Measurements from ENCODE around the gene DCAF6.
A peak's percentile ranks its signal among the peaks of the same experiment; 100 is the strongest.

DCAF6 gene

DNA sequence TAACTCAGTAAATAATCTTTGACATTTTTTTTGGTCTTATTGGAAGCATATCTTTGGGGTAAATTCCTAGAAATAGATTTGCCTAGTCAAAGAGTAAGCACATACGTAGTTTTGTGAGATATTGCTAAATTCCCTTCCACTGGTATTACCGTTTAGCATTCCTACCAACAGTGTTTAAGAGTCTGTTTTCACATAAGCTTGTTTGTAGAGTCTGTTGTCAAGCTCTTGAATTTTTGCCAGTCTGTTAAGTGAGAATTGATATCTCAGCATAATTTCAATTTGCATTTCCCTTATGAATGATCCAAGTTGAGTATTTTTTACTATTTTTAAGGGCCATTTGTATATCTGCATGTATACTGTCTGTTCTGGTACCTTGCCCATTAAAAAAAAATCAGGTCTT, 37.3 kb downstream of the DCAF6 start:
- Histone ChIP-seq H3K27ac (no peak overlapping the region), H3K27me3 (no peaks in the 10 kb centered on the region), H3K4me3 (ENCODE audit: low read depth in 1 of 2, low read length in 1 of 2) (no peak overlapping the region), H3K4me1 (ENCODE audit: control insufficient read depth in 1 of 2, insufficient read depth in 1 of 2, low read depth in 1 of 2, low read length in 1 of 2) (no peaks in the 10 kb centered on the region), H3K9me3 (no peaks in the 10 kb centered on the region), H3K36me3 (peaks cover 25% of the 10 kb centered on the region)
- TF ChIP-seq, protein P1, sequence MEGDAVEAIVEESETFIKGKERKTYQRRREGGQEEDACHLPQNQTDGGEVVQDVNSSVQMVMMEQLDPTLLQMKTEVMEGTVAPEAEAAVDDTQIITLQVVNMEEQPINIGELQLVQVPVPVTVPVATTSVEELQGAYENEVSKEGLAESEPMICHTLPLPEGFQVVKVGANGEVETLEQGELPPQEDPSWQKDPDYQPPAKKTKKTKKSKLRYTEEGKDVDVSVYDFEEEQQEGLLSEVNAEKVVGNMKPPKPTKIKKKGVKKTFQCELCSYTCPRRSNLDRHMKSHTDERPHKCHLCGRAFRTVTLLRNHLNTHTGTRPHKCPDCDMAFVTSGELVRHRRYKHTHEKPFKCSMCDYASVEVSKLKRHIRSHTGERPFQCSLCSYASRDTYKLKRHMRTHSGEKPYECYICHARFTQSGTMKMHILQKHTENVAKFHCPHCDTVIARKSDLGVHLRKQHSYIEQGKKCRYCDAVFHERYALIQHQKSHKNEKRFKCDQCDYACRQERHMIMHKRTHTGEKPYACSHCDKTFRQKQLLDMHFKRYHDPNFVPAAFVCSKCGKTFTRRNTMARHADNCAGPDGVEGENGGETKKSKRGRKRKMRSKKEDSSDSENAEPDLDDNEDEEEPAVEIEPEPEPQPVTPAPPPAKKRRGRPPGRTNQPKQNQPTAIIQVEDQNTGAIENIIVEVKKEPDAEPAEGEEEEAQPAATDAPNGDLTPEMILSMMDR (IDR thresholded peaks at IDR 0.05) = no peak

DNA sequence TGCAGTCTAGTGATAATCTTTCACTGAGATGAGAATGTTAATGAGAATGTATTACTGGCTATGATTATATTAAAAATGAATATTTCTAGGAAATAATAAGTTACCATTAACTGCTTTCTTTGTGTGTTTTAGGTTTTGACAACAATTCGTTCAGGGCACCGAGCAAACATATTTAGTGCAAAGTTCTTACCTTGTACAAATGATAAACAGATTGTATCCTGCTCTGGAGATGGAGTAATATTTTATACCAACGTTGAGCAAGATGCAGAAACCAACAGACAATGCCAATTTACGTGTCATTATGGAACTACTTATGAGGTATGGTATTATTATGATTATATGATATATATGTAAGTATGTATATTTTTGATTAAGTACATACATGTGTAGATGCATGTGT, 38.2 kb downstream of the DCAF6 start:
- no peaks in the 10 kb centered on the region for H3K27me3 ChIP-seq
- TF ChIP-seq, protein P1 (IDR thresholded peaks at IDR 0.05) = no peak
- peaks cover 29% of the 10 kb centered on the region for H3K36me3 ChIP-seq
- no peaks in the 10 kb centered on the region for H3K9me3 ChIP-seq
- H3K27ac ChIP-seq = no peak overlapping the region
- no peak overlapping the region for H3K4me3 ChIP-seq (ENCODE audit: low read depth in 1 of 2, low read length in 1 of 2)
- H3K4me1 ChIP-seq (ENCODE audit: control insufficient read depth in 1 of 2, insufficient read depth in 1 of 2, low read depth in 1 of 2, low read length in 1 of 2) = no peaks in the 10 kb centered on the region

DNA sequence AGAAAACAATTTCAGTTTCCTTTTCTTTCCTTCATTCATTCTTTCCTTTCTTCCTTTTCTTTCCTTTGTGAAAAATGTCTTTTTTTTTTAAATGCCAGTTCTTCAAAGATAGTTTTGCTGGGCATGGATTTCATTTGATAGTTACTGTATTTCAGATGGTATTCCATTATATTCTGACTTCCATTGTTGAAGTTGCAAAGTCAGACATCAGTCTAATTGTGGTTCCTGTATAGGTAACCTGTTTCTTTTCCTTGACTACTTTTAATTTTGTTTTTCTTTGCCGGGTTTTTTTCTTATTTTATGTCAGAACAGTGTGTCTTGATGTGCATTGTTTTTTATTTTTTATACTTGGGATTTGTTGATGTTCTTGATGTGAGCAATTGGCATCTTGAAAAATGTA, 40.8 kb downstream of the DCAF6 start:
- Histone ChIP-seq H3K4me1 (ENCODE audit: control insufficient read depth in 1 of 2, insufficient read depth in 1 of 2, low read depth in 1 of 2, low read length in 1 of 2) (no peaks in the 10 kb centered on the region), H3K27ac (no peak overlapping the region), H3K27me3 (no peaks in the 10 kb centered on the region), H3K9me3 (no peaks in the 10 kb centered on the region), H3K4me3 (ENCODE audit: low read depth in 1 of 2, low read length in 1 of 2) (no peak overlapping the region), H3K36me3 (peaks cover 35% of the 10 kb centered on the region)
- TF ChIP-seq, protein P1 (IDR thresholded peaks at IDR 0.05) = no peak

DNA sequence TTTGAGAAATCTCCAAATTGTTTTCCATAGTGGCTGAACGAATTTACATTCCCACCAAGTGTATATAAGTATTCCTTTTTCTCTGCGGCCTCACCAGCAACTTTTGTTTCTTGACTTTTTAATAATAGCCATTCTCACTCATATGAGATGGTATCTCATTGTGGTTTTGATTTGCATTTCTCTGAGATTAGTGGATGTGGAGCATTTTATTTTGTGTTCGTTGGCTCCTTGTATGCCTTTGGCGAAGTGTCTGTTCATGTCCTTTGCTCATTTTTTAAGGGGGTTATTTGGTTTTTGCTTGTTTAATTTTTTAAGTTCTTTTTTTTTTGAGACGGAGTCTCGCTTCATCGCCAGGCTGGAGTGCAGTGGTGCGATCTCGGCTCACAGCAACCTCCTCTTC, 45.5 kb downstream of the DCAF6 start:
- TF ChIP-seq, protein P1 (IDR thresholded peaks at IDR 0.05) = no peak
- peaks cover 5 to 10% of the 10 kb centered on the region in 2 experiments for H3K4me1 ChIP-seq (ENCODE audit: control insufficient read depth in 1 of 2, insufficient read depth in 1 of 2, low read depth in 1 of 2, low read length in 1 of 2)
- peaks cover 27% of the 10 kb centered on the region for H3K36me3 ChIP-seq
- no peaks in the 10 kb centered on the region for H3K9me3 ChIP-seq
- no peak overlapping the region for H3K4me3 ChIP-seq (ENCODE audit: low read depth in 1 of 2, low read length in 1 of 2)
- H3K27me3 ChIP-seq = no peaks in the 10 kb centered on the region
- no peak overlapping the region for H3K27ac ChIP-seq

GRCh38 chr1:167983797-167984420, 47.4 kb downstream of the DCAF6 start:
- Histone ChIP-seq H3K27ac (peak overlapping the region; percentile 14), H3K36me3 (peaks cover 29% of the 10 kb centered on the region), H3K4me1 (ENCODE audit: control insufficient read depth in 1 of 2, insufficient read depth in 1 of 2, low read depth in 1 of 2, low read length in 1 of 2) (peaks cover 5 to 10% of the 10 kb centered on the region in 2 experiments), H3K27me3 (no peaks in the 10 kb centered on the region), H3K4me3 (ENCODE audit: low read depth in 1 of 2, low read length in 1 of 2) (no peak overlapping the region), H3K9me3 (no peaks in the 10 kb centered on the region)
- TF ChIP-seq, protein P1 (IDR thresholded peaks at IDR 0.05) = no peak

All from neutrophil (primary cell).